ENCODE data around the gene SCLT1.

Gene SCLT1

GRCh38 chr4:128904821-128905220 lies 188.5 kb downstream of the SCLT1 start:
- no peak for DNase-seq (ENCODE audit: low read depth)
- H3K4me3 ChIP-seq (ENCODE audit: low read depth, low read length): no peak overlapping the region
- TF ChIP-seq, protein P1, sequence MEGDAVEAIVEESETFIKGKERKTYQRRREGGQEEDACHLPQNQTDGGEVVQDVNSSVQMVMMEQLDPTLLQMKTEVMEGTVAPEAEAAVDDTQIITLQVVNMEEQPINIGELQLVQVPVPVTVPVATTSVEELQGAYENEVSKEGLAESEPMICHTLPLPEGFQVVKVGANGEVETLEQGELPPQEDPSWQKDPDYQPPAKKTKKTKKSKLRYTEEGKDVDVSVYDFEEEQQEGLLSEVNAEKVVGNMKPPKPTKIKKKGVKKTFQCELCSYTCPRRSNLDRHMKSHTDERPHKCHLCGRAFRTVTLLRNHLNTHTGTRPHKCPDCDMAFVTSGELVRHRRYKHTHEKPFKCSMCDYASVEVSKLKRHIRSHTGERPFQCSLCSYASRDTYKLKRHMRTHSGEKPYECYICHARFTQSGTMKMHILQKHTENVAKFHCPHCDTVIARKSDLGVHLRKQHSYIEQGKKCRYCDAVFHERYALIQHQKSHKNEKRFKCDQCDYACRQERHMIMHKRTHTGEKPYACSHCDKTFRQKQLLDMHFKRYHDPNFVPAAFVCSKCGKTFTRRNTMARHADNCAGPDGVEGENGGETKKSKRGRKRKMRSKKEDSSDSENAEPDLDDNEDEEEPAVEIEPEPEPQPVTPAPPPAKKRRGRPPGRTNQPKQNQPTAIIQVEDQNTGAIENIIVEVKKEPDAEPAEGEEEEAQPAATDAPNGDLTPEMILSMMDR (conservative IDR thresholded peaks at IDR 0.05; ENCODE audit: low read depth, low read length): no peak

- no peak overlapping the region for H3K4me3 ChIP-seq (ENCODE audit: low read depth, low read length)
- TF ChIP-seq, protein P1 (conservative IDR thresholded peaks at IDR 0.05; ENCODE audit: low read depth, low read length): no peak
- DNase-seq (ENCODE audit: low read depth): peak; percentile 62
Observed at GRCh38 chr4:128880662-128881061, 212.7 kb downstream of the SCLT1 start.

GRCh38 chr4:128879971-128880370 lies 213.4 kb downstream of the SCLT1 start:
- no peak for DNase-seq (ENCODE audit: low read depth)
- TF ChIP-seq, protein P1 (conservative IDR thresholded peaks at IDR 0.05; ENCODE audit: low read depth, low read length): no peak
- no peak overlapping the region for H3K4me3 ChIP-seq (ENCODE audit: low read depth, low read length)

DNA sequence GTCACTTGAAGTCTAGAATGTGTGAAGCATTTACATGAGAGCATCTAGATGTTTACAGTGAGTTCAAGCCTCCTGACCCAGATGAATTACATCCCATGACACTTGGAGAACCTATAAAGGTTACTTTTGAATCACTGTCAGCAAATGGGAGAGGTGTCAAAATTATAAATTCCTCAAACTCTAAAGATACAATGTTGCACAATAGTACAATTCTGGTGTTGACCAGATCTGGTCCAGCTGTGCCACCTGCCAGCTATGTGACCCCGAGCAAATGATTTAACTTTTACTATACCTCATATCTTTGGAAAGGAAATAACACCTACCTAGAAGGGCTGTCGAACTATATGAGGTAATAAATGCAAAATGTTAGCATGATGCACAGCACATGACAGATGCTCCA lies 214.1 kb downstream of the SCLT1 start:
- no peak for DNase-seq (ENCODE audit: low read depth)
- no peak overlapping the region for H3K4me3 ChIP-seq (ENCODE audit: low read depth, low read length)
- TF ChIP-seq, protein P1 (conservative IDR thresholded peaks at IDR 0.05; ENCODE audit: low read depth, low read length): no peak

GRCh38 chr4:128877934-128878333 lies 215.4 kb downstream of the SCLT1 start:
- TF ChIP-seq, protein P1 (conservative IDR thresholded peaks at IDR 0.05; ENCODE audit: low read depth, low read length): no peak
- no peak overlapping the region for H3K4me3 ChIP-seq (ENCODE audit: low read depth, low read length)
- no peak for DNase-seq (ENCODE audit: low read depth)

DNA sequence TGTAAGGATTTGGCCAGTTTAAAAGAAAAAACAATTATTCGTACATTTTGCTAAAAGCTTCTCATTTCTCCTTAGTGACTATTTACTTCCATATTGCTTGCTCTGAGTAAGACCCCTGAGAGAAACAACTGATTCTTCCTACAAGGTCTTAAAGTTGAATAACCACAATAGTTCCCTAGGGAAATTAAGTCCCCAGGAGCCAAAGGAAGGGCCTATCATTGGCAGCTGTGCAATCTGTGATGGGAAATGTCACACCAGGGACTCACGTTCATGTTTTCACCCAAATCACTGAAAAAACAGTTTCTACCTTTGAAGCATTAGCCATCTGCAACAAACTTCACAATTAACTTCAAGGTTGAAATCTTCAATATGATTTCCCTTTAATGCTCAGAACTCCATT lies 217.1 kb downstream of the SCLT1 start:
- no peak for DNase-seq (ENCODE audit: low read depth)
- TF ChIP-seq, protein P1 (conservative IDR thresholded peaks at IDR 0.05; ENCODE audit: low read depth, low read length): no peak
- no peak overlapping the region for H3K4me3 ChIP-seq (ENCODE audit: low read depth, low read length)

- H3K4me3 ChIP-seq (ENCODE audit: low read depth, low read length): no peak overlapping the region
- peak; percentile 92 for DNase-seq (ENCODE audit: low read depth)
- TF ChIP-seq, protein P1 (conservative IDR thresholded peaks at IDR 0.05; ENCODE audit: low read depth, low read length): no peak
Observed at GRCh38 chr4:128871948-128872347, 221.4 kb downstream of the SCLT1 start.
